Liver (tissue), 9 donors: ENCODE results near the gene ADCY4. TPM values are rescaled to one million over a fixed set of nuclear protein-coding genes. Genes with fewer than 3 reads are reported as not detected.

ENCODE experiments used
- DNase-seq: peaks from one replicate; pipeline ENCODE4 v3.0.0-alpha.2; 2017; ENCODE audit warnings: low spot score
- H3K27ac ChIP-seq, 2 donors: one replicate each; pipeline ENCODE4 v1.7.0; 2013; ENCODE audit warnings: inconsistent platforms in 2 of 2, low read length in 2 of 2, control low read depth in 1 of 2, low read depth in 1 of 2, mild to moderate bottlenecking in 1 of 2
- H3K27me3 ChIP-seq, 4 donors: one replicate each; pipeline versions ENCODE4 v1.6.1 to v1.7.0; 2013; ENCODE audit warnings: low read length in 3 of 4, inconsistent platforms in 1 of 4, mild to moderate bottlenecking in 1 of 4, moderate library complexity in 1 of 4; ENCODE audit not compliant: control insufficient read depth in 4 of 4, insufficient read depth in 4 of 4
- H3K36me3 ChIP-seq, 4 donors: one replicate each; pipeline versions ENCODE4 v1.6.1 to v1.7.0; 2013; ENCODE audit warnings: low read length in 3 of 4, mild to moderate bottlenecking in 3 of 4, low read depth in 1 of 4, moderate library complexity in 1 of 4; ENCODE audit not compliant: control insufficient read depth in 4 of 4, insufficient read depth in 3 of 4
- H3K4me1 ChIP-seq, 4 donors: one replicate each; pipeline versions ENCODE4 v1.6.1 to v1.7.0; 2013; ENCODE audit warnings: low read length in 3 of 4, mild to moderate bottlenecking in 3 of 4, moderate library complexity in 1 of 4; ENCODE audit not compliant: control insufficient read depth in 4 of 4, insufficient read depth in 4 of 4
- H3K4me3 ChIP-seq, 3 donors: one replicate each; pipeline versions ENCODE4 v1.6.1 to v1.7.0; 2013; ENCODE audit warnings: low read length in 3 of 3, control low read depth in 1 of 3, low read depth in 1 of 3, mild to moderate bottlenecking in 1 of 3
- H3K9ac ChIP-seq, 2 donors: one replicate each; pipeline ENCODE4 v1.7.0; 2013; ENCODE audit warnings: low read length in 2 of 2, mild to moderate bottlenecking in 2 of 2, moderate library complexity in 2 of 2, control low read depth in 1 of 2, low read depth in 1 of 2
- H3K9me3 ChIP-seq, 4 donors: one replicate each; pipeline versions ENCODE4 v1.6.1 to v1.7.0; 2013; ENCODE audit warnings: low read length in 3 of 4; ENCODE audit not compliant: control insufficient read depth in 4 of 4
- CTCF ChIP-seq: fragments of 150-350 bp; IDR thresholded peaks from 2 replicates; pipeline ENCODE4 v1.5.1; 2017; ENCODE audit warnings: improper control_type of control experiment, low read depth, low read length; ENCODE audit not compliant: missing input control
- EGR1 ChIP-seq, 2 donors: IDR thresholded peaks; 2 replicates each; pipeline ENCODE4 v1.6.1; 2016 to 2018; ENCODE audit warnings: antibody characterized with exemption in 2 of 2, low read depth in 2 of 2
- FOXA1 ChIP-seq: IDR thresholded peaks from 2 replicates; pipeline ENCODE4 v1.6.1; 2016; ENCODE audit warnings: antibody characterized with exemption
- FOXA2 ChIP-seq: IDR thresholded peaks from 2 replicates; pipeline ENCODE4 v1.6.1; 2016; ENCODE audit warnings: antibody characterized with exemption
- GABPA ChIP-seq, 2 donors: IDR thresholded peaks in 1 of 2; conservative IDR thresholded peaks in 1 of 2; 2 replicates each; pipeline ENCODE4 v1.6.1; 2016; ENCODE audit warnings: antibody characterized with exemption in 2 of 2, mild to moderate bottlenecking in 1 of 2, moderate library complexity in 1 of 2
- HNF4A ChIP-seq, 2 donors: conservative IDR thresholded peaks; 2 replicates each; pipeline ENCODE4 v1.6.1; 2016; ENCODE audit warnings: antibody characterized with exemption in 2 of 2, mild to moderate bottlenecking in 2 of 2
- HNF4G ChIP-seq: IDR thresholded peaks from 2 replicates; pipeline ENCODE4 v1.6.1; 2016; ENCODE audit warnings: antibody characterized with exemption
- JUND ChIP-seq, 2 donors: IDR thresholded peaks; 2 replicates each; pipeline ENCODE4 v1.6.1; 2016; ENCODE audit warnings: antibody characterized with exemption in 2 of 2
- NR2F2 ChIP-seq: IDR thresholded peaks from 2 replicates; pipeline ENCODE4 v1.6.1; 2016; ENCODE audit warnings: antibody characterized with exemption
- RAD21 ChIP-seq, 2 donors: IDR thresholded peaks; 2 replicates each; pipeline ENCODE4 v1.6.1; 2016; ENCODE audit warnings: antibody characterized with exemption in 2 of 2, mild to moderate bottlenecking in 2 of 2
- RXRA ChIP-seq, 2 donors: IDR thresholded peaks; 2 replicates each; pipeline ENCODE4 v1.6.1; 2017 to 2018; ENCODE audit warnings: antibody characterized with exemption in 2 of 2, mild to moderate bottlenecking in 1 of 2
- SP1 ChIP-seq: IDR thresholded peaks from 2 replicates; pipeline ENCODE4 v1.6.1; 2018; ENCODE audit warnings: antibody characterized with exemption, mild to moderate bottlenecking
- TAF1 ChIP-seq: conservative IDR thresholded peaks from 2 replicates; pipeline ENCODE4 v1.6.1; 2016; ENCODE audit warnings: antibody characterized with exemption, mild to moderate bottlenecking
- YY1 ChIP-seq: IDR thresholded peaks from 2 replicates; pipeline ENCODE4 v1.6.1; 2016; ENCODE audit warnings: antibody characterized with exemption, mild to moderate bottlenecking
- WGBS: extraction: QIAGEN DNeasy Blood & Tissue Kit; methylation state at CpG from one replicate; pipeline ENCODE4 v1.1.7; 2013; 5-methylcytosine and 5-hydroxymethylcytosine counted together
- polyA plus RNA-seq, 2 donors: library from polyadenylated mRNA; stranded (reverse) in 1 of 2; unstranded in 1 of 2; fragments of 200-250 nt in 1 of 2; fragments of >200 nt in 1 of 2; fragmentation: Nextera tagmentation in 1 of 2; extraction: Ambion mirVana in 1 of 2; gene quantifications; one replicate each; pipeline versions ENCODE4 v1.2.1 to v1.2.3, GENCODE V29; 2013 to 2015
- total RNA-seq, 2 donors: library from RNA; depleted of rRNA; stranded (reverse); fragments of >200 nt; gene quantifications; one replicate each; pipeline ENCODE4 v1.2.3, GENCODE V29; 2014
- TF ChIP-seq, protein P1 (sequence below): IDR thresholded peaks from 2 replicates; pipeline ENCODE4 v1.6.1; 2016; ENCODE audit warnings: antibody characterized with exemption
- TF ChIP-seq, protein P2 (sequence below): IDR thresholded peaks from 2 replicates; pipeline ENCODE4 v1.6.1; 2016; ENCODE audit warnings: antibody characterized with exemption
- TF ChIP-seq, protein P3 (sequence below): IDR thresholded peaks from 2 replicates; pipeline ENCODE4 v1.6.1; 2016; ENCODE audit warnings: antibody characterized with exemption, mild to moderate bottlenecking
- donor health status: healthy.
- donor health status: healthy.
- donor health status: healthy.
- donor health status: healthy.
- donor health status: healthy.

The ADCY4 gene
- total and polyA plus RNA-seq, 4 donors = 2.2 to 7.2 (median 4.0) TPM

DNA sequence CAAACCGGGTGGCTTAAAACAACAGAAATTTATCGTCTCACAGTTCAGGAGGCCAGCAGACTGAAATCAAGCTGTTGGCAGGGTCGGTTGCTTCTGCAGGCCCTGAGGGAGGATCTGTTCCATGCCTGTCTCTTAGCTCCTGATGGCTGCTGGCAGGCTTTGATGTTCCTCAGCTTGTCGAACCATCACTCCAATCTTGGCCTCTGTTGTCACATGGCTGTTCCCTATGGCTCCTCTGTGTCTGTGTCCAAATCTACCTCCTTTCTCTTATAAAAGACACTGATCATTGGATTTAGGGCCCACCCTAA lies 47.1 kb upstream of the ADCY4 start:
- TF ChIP-seq, protein P1, sequence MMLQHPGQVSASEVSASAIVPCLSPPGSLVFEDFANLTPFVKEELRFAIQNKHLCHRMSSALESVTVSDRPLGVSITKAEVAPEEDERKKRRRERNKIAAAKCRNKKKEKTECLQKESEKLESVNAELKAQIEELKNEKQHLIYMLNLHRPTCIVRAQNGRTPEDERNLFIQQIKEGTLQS = no peak
- no peak for TF ChIP-seq HNF4G
- TF ChIP-seq, protein P2, sequence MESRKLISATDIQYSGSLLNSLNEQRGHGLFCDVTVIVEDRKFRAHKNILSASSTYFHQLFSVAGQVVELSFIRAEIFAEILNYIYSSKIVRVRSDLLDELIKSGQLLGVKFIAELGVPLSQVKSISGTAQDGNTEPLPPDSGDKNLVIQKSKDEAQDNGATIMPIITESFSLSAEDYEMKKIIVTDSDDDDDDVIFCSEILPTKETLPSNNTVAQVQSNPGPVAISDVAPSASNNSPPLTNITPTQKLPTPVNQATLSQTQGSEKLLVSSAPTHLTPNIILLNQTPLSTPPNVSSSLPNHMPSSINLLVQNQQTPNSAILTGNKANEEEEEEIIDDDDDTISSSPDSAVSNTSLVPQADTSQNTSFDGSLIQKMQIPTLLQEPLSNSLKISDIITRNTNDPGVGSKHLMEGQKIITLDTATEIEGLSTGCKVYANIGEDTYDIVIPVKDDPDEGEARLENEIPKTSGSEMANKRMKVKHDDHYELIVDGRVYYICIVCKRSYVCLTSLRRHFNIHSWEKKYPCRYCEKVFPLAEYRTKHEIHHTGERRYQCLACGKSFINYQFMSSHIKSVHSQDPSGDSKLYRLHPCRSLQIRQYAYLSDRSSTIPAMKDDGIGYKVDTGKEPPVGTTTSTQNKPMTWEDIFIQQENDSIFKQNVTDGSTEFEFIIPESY = no peak
- no peak for TF ChIP-seq CTCF
- no peak for TF ChIP-seq EGR1 (IDR thresholded peaks at IDR 0.05; ENCODE audit: low read depth in 2 of 2)
- TF ChIP-seq YY1 = no peak
- TF ChIP-seq JUND (IDR thresholded peaks at IDR 0.05) = no peak
- no peak for TF ChIP-seq RXRA (IDR thresholded peaks at IDR 0.05)
- no peak for TF ChIP-seq HNF4A (conservative IDR thresholded peaks at IDR 0.05)
- no peak for TF ChIP-seq NR2F2
- TF ChIP-seq SP1 = no peak
- no peak for DNase-seq
- Histone ChIP-seq H3K27me3 (no peaks in the 10 kb centered on the region), H3K9ac (no peak overlapping the region), H3K4me3 (no peak overlapping the region), H3K4me1 (peaks cover under 1 to 7% (median 5%) of the 10 kb centered on the region in 4 donors), H3K27ac (no peak overlapping the region), H3K9me3 (no peaks in the 10 kb centered on the region), H3K36me3 (no peaks in the 10 kb centered on the region)
- 92% methylated on average over 4 of the region's 4 CpGs for WGBS

DNA sequence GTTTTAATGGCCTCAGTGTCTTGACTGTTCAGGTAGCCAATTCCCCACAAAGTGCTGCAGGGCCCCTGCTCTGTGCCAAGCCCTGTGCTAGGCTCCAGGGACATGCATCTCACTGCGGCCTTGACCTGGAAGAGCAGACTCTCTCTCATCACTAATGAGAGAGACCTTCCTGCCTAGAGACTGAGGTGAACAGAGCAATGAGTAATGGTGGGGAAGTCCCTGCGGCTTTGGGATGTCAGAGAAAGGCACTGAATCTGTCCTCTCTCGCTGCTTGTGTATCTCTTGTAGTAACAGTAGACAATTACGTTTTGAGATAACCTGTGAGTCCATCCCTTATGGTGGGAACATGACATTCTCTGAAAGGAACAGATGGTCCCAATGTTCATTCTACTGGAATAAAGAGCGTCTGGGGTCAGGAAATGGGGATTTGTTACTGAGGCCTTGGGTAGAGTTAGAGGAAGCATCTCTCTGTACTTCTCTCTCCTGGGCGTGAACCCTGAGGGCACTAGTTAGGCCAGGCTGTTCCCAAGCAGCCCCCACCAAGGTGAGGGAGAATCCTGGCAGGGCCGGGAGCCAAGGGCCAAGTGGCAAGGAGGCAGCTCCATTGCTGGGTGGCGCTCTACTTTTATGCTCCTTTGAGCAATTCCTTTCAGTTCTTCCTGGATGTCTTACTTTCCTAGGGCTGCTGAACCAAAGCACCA lies 46.6 kb upstream of the ADCY4 start:
- Histone ChIP-seq H3K27me3 (no peaks in the 10 kb centered on the region), H3K27ac (no peak overlapping the region), H3K9me3 (no peaks in the 10 kb centered on the region), H3K4me3 (no peak overlapping the region), H3K9ac (no peak overlapping the region), H3K4me1 (peaks cover 0 to 2% (median under 1%) of the 10 kb centered on the region in 4 donors), H3K36me3 (no peaks in the 10 kb centered on the region)
- TF ChIP-seq FOXA2 = no peak
- TF ChIP-seq NR2F2 = no peak
- TF ChIP-seq FOXA1 = no peak
- TF ChIP-seq RXRA (IDR thresholded peaks at IDR 0.05) = no peak
- no peak for DNase-seq
- 92% methylated on average over 8 of the region's 8 CpGs for WGBS

- 87% methylated on average over 15 of the region's 15 CpGs for WGBS
- H3K9me3 ChIP-seq = no peaks in the 10 kb centered on the region
- H3K4me1 ChIP-seq = no peaks in the 10 kb centered on the region
- H3K27me3 ChIP-seq = no peaks in the 10 kb centered on the region
- no peak overlapping the region for H3K27ac ChIP-seq
- H3K36me3 ChIP-seq = no peaks in the 10 kb centered on the region
- no peak for DNase-seq
- H3K4me3 ChIP-seq = no peak overlapping the region
- H3K9ac ChIP-seq = no peak overlapping the region
- TF ChIP-seq FOXA1 (no peak), NR2F2 (no peak), GABPA (IDR thresholded peaks at IDR 0.05 in 1 of 2, conservative IDR thresholded peaks at IDR 0.05 in 1 of 2) (no peak), SP1 (no peak), RAD21 (IDR thresholded peaks at IDR 0.05) (no peak), EGR1 (IDR thresholded peaks at IDR 0.05; ENCODE audit: low read depth in 2 of 2) (no peak), FOXA2 (no peak), RXRA (IDR thresholded peaks at IDR 0.05) (no peak), TAF1 (no peak)
- TF ChIP-seq, protein P3, sequence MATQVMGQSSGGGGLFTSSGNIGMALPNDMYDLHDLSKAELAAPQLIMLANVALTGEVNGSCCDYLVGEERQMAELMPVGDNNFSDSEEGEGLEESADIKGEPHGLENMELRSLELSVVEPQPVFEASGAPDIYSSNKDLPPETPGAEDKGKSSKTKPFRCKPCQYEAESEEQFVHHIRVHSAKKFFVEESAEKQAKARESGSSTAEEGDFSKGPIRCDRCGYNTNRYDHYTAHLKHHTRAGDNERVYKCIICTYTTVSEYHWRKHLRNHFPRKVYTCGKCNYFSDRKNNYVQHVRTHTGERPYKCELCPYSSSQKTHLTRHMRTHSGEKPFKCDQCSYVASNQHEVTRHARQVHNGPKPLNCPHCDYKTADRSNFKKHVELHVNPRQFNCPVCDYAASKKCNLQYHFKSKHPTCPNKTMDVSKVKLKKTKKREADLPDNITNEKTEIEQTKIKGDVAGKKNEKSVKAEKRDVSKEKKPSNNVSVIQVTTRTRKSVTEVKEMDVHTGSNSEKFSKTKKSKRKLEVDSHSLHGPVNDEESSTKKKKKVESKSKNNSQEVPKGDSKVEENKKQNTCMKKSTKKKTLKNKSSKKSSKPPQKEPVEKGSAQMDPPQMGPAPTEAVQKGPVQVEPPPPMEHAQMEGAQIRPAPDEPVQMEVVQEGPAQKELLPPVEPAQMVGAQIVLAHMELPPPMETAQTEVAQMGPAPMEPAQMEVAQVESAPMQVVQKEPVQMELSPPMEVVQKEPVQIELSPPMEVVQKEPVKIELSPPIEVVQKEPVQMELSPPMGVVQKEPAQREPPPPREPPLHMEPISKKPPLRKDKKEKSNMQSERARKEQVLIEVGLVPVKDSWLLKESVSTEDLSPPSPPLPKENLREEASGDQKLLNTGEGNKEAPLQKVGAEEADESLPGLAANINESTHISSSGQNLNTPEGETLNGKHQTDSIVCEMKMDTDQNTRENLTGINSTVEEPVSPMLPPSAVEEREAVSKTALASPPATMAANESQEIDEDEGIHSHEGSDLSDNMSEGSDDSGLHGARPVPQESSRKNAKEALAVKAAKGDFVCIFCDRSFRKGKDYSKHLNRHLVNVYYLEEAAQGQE = no peak
- TF ChIP-seq, protein P2 = no peak
Measured at GRCh38 chr14:24379907-24380730, 45.2 kb upstream of the ADCY4 start.
